IPS DF 19.7 (cell line): ENCODE results near the gene CLEC3B.
"Not testable (repeated sequence)": the region's sequence is repeated elsewhere in the genome, so short reads cannot be mapped to it uniquely, and the experiment has no call there.

Experiments used
- DNase-seq: peaks from one replicate; pipeline ENCODE4 v3.0.0-alpha.2; 2013; ENCODE audit warnings: low read depth, low spot score

The CLEC3B gene

DNA sequence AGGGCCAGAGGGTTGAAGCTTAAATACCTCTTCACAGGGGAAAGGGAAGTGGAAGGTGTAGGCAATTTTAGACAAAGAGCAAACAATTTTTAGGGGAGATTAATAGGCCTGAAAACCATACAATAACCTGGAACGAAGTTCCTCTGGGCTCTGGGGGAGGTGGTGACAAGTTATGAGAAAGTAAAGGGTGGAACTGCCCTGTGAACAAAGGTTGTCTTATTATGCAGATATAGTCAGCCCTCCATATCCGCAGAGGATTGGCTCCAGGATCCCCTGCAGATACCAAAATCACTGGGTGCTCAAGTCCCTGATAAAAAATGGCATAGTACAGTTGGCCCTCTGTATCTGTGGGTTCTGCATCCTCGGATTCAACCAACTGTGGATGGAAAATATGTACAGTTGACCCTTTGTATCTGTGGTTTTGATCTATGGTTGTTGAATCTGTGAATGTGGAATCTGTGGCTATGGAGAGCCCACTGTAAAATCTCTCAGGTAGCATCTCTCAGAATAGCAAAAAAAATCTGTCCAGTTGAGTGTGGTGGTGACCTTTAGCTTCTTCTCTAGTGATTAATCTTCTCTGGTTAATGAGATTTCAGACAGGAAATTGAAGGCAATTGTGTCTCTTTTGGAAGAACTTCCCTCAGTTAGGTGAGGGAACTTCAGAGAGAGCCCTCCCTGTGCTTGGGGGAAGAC is 40.2 kb downstream of the CLEC3B start:
- no peak for DNase-seq

DNA sequence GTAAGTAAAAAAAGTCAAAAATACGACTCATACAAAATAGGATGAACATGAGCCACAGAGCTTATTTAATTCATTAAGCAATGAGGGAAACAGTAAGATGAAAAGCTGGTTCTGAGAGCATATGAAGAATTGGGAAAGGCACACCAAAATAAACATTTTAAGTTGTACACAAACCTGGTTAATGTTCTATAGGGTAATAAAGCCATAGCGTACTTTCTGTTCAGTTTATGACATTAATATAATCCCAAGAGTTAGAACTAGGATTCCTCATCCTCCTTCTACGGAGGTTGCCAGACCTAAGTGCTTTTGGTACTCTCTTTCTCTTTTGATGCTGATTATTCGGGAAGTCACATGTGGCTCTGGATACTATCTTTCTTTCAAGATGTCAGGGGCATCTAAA is 41.4 kb downstream of the CLEC3B start:
- no peak for DNase-seq

- DNase-seq = no peak
Observed at GRCh38 chr3:45067941-45068340, 41.8 kb downstream of the CLEC3B start.

DNA sequence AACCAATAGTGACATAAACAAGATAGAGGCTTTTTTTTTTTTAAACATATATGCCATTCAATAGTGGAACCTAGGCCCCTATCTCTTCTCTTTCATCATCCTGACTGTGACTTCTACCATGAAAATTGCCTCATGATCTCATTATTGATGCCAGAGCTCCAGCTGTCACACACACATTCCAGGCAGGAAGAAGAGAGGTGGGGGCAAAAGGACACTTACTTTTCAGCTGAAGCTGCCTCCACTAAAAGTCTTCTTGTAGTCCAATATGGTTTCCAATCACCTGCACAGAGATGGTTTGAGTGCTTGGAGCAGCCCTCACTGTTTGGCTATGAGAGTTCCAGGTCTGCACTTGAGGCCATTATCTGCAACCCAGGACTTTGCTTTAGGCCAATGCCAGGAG is 45.0 kb downstream of the CLEC3B start:
- no peak for DNase-seq

DNA sequence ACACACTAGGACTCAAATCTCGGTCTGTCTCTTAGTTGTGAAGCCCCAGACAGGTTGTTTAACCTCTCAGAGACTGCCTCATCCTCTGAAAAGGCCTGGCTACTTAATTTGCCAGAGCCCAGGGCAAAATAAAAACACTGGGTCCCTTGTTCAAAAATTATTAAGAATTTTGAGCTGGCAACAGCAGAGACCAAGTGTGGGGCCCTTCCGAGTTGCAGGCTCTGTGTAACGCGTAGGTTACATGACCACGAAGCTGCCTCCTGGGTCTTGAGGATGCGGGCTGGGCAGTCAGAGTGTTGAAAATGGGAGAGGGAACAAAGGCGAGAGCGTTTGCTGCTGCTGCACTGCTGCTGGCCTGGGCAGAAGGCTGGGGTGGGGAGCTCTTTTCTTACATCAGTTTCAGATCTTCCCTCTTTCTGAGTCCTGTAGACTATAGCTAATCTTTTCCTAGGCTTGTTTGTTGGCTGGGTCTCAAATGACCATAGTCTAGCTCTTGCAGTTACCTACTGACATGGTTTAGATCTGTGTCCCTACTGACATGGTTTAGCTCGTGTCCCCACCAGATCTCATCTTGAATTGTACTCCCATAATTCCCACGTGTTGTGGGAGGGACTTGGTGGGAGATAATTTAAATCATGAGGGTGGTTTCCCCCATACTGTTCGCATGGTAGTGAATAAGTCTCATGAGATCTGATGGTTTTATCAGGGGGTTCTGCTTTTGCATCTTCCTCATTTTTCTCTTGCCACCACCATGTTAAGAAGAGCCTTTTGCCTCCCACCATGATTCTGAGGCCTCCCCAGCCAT is 49.9 kb downstream of the CLEC3B start:
- no peak for DNase-seq

- not testable (repeated sequence) for DNase-seq
Observed at GRCh38 chr3:45078256-45078655, 52.2 kb downstream of the CLEC3B start.

DNA sequence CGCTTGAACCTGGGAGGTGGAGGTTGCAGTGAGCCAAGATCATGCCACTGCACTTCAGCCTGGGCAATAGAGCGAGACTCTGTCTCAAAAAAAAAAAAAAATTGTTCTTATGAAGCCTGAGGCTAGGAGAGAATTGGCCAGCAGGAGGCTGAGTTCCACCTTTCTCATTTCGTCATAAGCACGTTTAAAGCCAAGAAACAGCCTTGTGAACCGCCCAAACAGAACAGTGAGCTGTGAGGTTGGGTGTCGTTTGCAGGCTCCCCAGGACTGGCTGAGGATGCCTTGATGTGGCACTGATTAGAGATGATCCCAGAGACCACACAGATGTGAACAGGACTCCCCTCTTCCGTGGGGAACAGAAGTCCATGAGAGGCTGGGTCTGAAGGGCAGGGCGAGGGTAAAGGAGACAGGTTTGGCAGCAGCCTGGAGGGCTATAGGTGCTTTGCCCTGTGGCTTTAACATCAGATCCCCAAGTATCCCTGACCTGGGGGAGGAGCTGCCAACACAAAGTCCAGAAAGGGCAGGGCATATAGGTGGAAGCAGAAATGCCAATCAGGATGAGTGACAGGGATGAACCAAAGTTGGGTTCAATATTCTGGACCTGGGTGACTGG is 52.9 kb downstream of the CLEC3B start:
- DNase-seq = no peak

DNA sequence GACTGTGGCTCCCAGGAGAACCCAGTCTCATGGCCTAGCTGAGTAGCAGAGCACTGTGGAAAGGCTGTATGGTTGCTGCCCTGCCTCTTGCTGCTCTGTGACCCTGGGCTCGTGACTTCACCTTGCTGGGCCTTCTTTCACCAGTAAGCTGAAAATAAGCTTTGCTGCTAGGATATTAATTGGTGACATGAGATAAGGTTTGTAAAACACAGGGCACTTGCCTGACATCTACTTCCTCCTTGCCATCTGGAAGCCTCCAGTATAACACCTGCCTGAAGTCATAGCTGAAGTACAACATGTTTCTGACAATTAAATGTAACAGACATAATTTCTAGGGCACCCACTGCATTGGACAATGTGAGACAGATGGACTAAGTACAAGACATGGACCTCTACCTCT is 53.6 kb downstream of the CLEC3B start:
- DNase-seq = no peak

DNA sequence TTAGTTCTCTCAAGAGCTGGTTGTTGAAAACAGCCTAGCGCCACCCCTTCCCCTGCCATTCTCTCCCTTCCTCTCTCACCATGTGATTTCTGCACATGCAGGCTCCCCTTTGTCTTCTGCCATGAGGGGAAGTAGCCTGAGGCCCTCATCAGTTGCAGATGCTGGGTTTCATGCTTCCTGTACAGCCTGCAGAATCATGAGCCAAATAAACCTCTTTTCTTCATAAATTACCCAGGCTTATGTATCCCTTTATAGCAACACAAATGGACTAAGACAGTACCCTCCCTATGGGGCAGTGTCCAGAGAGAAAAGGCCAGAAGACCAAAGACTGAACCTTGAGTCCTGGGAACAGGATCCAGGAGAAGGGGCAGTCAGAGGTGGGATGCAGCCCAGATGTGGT is 54.7 kb downstream of the CLEC3B start:
- DNase-seq = no peak

GRCh38 chr3:45081506-45082141 is 55.5 kb downstream of the CLEC3B start:
- no peak for DNase-seq

- DNase-seq = no peak
Observed at GRCh38 chr3:45082142-45082538, 56.0 kb downstream of the CLEC3B start.

- DNase-seq = no peak
Observed at GRCh38 chr3:45083023-45083422, 56.9 kb downstream of the CLEC3B start.

DNA sequence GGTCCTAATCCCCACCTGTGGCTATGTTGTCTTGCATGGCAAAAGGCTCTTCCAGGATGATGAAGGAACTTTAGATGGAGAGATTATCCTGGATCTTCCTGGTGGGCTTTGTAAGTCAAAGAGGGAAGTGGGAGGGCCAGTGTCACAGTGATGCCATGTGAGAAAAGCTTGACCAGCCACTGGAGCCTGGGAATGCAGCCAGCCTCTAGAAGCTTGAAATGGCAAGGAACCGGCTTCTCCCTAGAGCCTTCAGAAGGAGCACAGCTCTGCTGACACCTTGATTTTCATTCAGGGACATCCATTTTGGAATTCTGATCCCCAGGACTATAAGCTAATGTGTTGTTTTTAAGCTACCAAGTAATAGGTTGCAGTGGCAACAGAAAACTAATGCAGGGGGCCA is 58.3 kb downstream of the CLEC3B start:
- no peak for DNase-seq

GRCh38 chr3:45084820-45085816 is 59.0 kb downstream of the CLEC3B start:
- no peak for DNase-seq
